Loucy (cell line): Measurements from ENCODE around the gene HTD2.

Experiments used
- EZH2phosphoT487 ChIP-seq: fragments of 200-600 bp; IDR thresholded peaks from 2 replicates; pipeline ENCODE4 v1.6.1; 2018; ENCODE audit warnings: antibody characterized with exemption, mild to moderate bottlenecking, moderate library complexity, borderline replicate concordance
- TF ChIP-seq, protein P1 (sequence below): fragments of 200-600 bp; sonication (generic); conservative IDR thresholded peaks from 2 replicates; pipeline ENCODE4 v1.5.1; 2014; ENCODE audit warnings: mild to moderate bottlenecking, antibody characterized with exemption, low read length

DNA sequence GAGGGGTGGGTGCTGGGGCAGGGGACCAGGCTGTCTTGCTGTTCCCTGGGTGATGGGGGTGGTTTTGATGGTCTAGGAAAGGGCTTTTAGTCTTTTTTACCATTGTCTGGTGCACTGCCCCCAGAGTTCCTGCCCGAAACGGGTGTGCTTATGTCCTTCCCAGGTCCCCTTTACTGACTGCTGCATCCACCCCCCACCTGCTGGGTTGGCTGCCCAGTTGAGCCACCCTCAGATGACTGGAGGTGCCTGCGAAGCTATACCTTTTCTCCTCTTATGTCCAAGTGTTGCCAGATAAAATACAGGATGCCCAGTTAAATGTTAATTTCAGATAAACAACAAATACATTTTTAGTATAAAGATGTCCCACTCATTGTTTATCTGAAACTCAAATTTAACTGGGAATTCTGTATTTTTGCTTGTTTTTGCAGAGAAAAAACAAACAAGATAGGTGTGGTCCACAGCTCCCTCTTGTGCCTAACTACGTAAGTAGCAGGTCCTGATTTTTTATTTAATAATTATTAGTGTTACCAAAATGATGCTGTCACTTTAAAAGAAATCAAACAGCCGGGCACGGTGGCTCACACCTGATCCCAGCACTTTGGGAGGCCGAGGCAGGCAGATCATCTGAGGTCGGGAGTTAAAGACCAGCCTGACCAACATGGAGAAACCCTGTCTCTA, 6.3 kb upstream of the HTD2 start:
- TF ChIP-seq, protein P1, sequence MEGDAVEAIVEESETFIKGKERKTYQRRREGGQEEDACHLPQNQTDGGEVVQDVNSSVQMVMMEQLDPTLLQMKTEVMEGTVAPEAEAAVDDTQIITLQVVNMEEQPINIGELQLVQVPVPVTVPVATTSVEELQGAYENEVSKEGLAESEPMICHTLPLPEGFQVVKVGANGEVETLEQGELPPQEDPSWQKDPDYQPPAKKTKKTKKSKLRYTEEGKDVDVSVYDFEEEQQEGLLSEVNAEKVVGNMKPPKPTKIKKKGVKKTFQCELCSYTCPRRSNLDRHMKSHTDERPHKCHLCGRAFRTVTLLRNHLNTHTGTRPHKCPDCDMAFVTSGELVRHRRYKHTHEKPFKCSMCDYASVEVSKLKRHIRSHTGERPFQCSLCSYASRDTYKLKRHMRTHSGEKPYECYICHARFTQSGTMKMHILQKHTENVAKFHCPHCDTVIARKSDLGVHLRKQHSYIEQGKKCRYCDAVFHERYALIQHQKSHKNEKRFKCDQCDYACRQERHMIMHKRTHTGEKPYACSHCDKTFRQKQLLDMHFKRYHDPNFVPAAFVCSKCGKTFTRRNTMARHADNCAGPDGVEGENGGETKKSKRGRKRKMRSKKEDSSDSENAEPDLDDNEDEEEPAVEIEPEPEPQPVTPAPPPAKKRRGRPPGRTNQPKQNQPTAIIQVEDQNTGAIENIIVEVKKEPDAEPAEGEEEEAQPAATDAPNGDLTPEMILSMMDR: peak; percentile 69
- TF ChIP-seq EZH2phosphoT487: no peak
